HepG2 (cell line): ENCODE data around the gene COPS8. TPM values are rescaled to one million over a fixed set of nuclear protein-coding genes. Genes with fewer than 3 reads are reported as not detected.
A peak's percentile ranks its signal among the peaks of the same experiment; 100 is the strongest.

Source experiments
- ATAC-seq: fragments of 200-7000 bp; cut with Tn5 transposase; 3 replicates; pipeline ENCODE4 v1.9.1; 2020; ENCODE audit warnings: mild to moderate bottlenecking, moderate library complexity
- BruUV-seq: library from RNA; stranded (reverse); fragments of 400-500 nt; replicated peaks from 2 replicates; lab custom pipeline; 2021; lab: Mats Ljungman, UMichigan
- CTCF ChIA-PET: fragments of 300-600 bp; formaldehyde crosslinking; extraction: SDS; loops from one replicate; lab custom pipeline; 2021; ENCODE audit warnings: low total read pairs, inconsistent platforms, low intra/inter-chr PET ratio; lab: Yijun Ruan, JAX
- POLR2A ChIA-PET: fragments of 350-600 bp; sonication (Branson Sonifier 250); formaldehyde crosslinking; loops from one replicate; lab custom pipeline; 2020; ENCODE audit warnings: antibody characterized with exemption, inconsistent platforms; lab: Yijun Ruan, JAX
- DNase-seq: peaks from one replicate; pipeline ENCODE4 v3.0.0-alpha.2; 2015; ENCODE audit warnings: low spot score
- FAIRE-seq: peaks from 3 replicates; lab custom pipeline; 2011; peaks lifted over from hg19 to GRCh38; lab: Jason Lieb, UNC
- H2AFZ ChIP-seq: one replicate; pipeline ENCODE4 v1.6.1; 2011; ENCODE audit warnings: low read length, inconsistent platforms
- H3K27ac ChIP-seq: fragments of 300-600 bp; 3 replicates; pipeline ENCODE4 v1.8.0; 2011; ENCODE audit warnings: mixed run types, mild to moderate bottlenecking, mixed read lengths, low read length, inconsistent platforms; ENCODE audit not compliant: insufficient read depth; ENCODE audit errors: extremely low read length
- H3K27me3 ChIP-seq, 2 experiments: fragments of 200-600 bp in 1 of 2; 2 replicates in 1 of 2; 3 replicates in 1 of 2; pipeline versions ENCODE4 v1.6.0 to v1.8.0; 2011; ENCODE audit warnings: low read length in 2 of 2, mild to moderate bottlenecking in 2 of 2, moderate library complexity in 2 of 2, inconsistent platforms in 1 of 2; ENCODE audit not compliant: insufficient read depth in 2 of 2, control insufficient read depth in 1 of 2
- H3K36me3 ChIP-seq, 2 experiments: fragments of 200-600 bp in 1 of 2; replicated peaks in 1 of 2; 2 replicates in 1 of 2; 3 replicates in 1 of 2; pipeline versions ENCODE4 v1.5.1 to v1.8.0; 2011; ENCODE audit warnings: low read length in 2 of 2, inconsistent platforms in 1 of 2; ENCODE audit not compliant: insufficient read depth in 2 of 2, control insufficient read depth in 1 of 2
- H3K4me1 ChIP-seq: 2 replicates; pipeline ENCODE4 v1.5.1; 2012; ENCODE audit warnings: low read length, inconsistent platforms; ENCODE audit not compliant: insufficient read depth
- H3K4me2 ChIP-seq: 2 replicates; pipeline ENCODE4 v1.6.0; 2011; ENCODE audit warnings: low read depth, low read length, inconsistent platforms
- H3K4me3 ChIP-seq, 3 experiments: fragments of 200-600 bp in 1 of 3; sonication (generic), shearing (Covaris generic) in 1 of 3; replicated peaks in 1 of 3; 2 replicates each; pipeline ENCODE4 v1.5.1; 2011 to 2016; ENCODE audit warnings: low read length in 3 of 3, inconsistent platforms in 2 of 3, low read depth in 2 of 3, mild to moderate bottlenecking in 2 of 3, control low read depth in 1 of 3, mixed read lengths in 1 of 3; ENCODE audit not compliant: insufficient read depth in 1 of 3
- H3K79me2 ChIP-seq: one replicate; pipeline ENCODE4 v1.6.1; 2011; ENCODE audit warnings: low read length, inconsistent platforms; ENCODE audit not compliant: insufficient read depth
- H3K9ac ChIP-seq: 2 replicates; pipeline ENCODE4 v1.6.0; 2011; ENCODE audit warnings: mild to moderate bottlenecking, low read depth, low read length, inconsistent platforms; ENCODE audit not compliant: insufficient read depth
- H3K9me3 ChIP-seq: 2 replicates; pipeline ENCODE4 v1.5.1; 2012; ENCODE audit warnings: mild to moderate bottlenecking, low read length
- H4K20me1 ChIP-seq: 2 replicates; pipeline ENCODE4 v1.6.0; 2011; ENCODE audit warnings: inconsistent platforms, mild to moderate bottlenecking, low read length, moderate library complexity; ENCODE audit not compliant: insufficient read depth
- ATM ChIP-seq: fragments of 450-650 bp; IDR thresholded peaks from 2 replicates; pipeline ENCODE4 v1.7.1; 2017; ENCODE audit warnings: mild to moderate bottlenecking, borderline replicate concordance
- CHCHD3 ChIP-seq: sonication (generic); formaldehyde crosslinking; IDR thresholded peaks from 2 replicates; pipeline ENCODE4 v1.8.0; 2022; ENCODE audit warnings: mild to moderate bottlenecking, missing genetic modification reagents, moderate library complexity
- HNF1B ChIP-seq: sonication (generic); formaldehyde crosslinking; IDR thresholded peaks from 2 replicates; pipeline ENCODE4 v1.5.1; 2020; ENCODE audit warnings: mild to moderate bottlenecking, moderate library complexity, missing genetic modification reagents
- MAFK ChIP-seq, 2 experiments: IDR thresholded peaks in 1 of 2; conservative IDR thresholded peaks in 1 of 2; 2 replicates each; pipeline ENCODE4 v1.6.1; 2011; ENCODE audit warnings: improper control_type of control experiment in 2 of 2, low read length in 2 of 2
- NR2C2 ChIP-seq: sonication (generic); formaldehyde crosslinking; IDR thresholded peaks from 2 replicates; pipeline ENCODE4 v1.4.0; 2020; ENCODE audit warnings: missing genetic modification reagents, mild to moderate bottlenecking, moderate library complexity, borderline replicate concordance
- TCF7 ChIP-seq: sonication (generic); IDR thresholded peaks from 2 replicates; pipeline ENCODE4 v1.6.1; 2016; ENCODE audit warnings: antibody characterized with exemption, low read depth
- TP53 ChIP-seq: sonication (generic); formaldehyde crosslinking; conservative IDR thresholded peaks from 2 replicates; pipeline ENCODE4 v1.4.0; 2020; ENCODE audit warnings: missing genetic modification reagents
- UBTF ChIP-seq: sonication (generic); formaldehyde crosslinking; IDR thresholded peaks from 2 replicates; pipeline ENCODE4 v1.4.0; 2020; ENCODE audit warnings: mild to moderate bottlenecking, missing genetic modification reagents
- ZMYM3 ChIP-seq: sonication (generic); formaldehyde crosslinking; IDR thresholded peaks from 2 replicates; pipeline ENCODE4 v1.5.1; 2020; ENCODE audit warnings: mild to moderate bottlenecking, missing genetic modification reagents
- ZNF382 ChIP-seq: sonication (generic); formaldehyde crosslinking; IDR thresholded peaks from 2 replicates; pipeline ENCODE4 v1.5.0; 2020; ENCODE audit warnings: missing genetic modification reagents, mild to moderate bottlenecking, borderline replicate concordance
- ZNF503 ChIP-seq: sonication (generic); formaldehyde crosslinking; IDR thresholded peaks from 2 replicates; pipeline ENCODE4 v1.4.0; 2020; ENCODE audit warnings: missing genetic modification reagents
- WGBS: methylation state at CpG from one replicate; pipeline ENCODE4 v1.1.6; 2017; ENCODE audit warnings: low lambda C conversion rate; 5-methylcytosine and 5-hydroxymethylcytosine counted together
- in situ Hi-C: cut with HindIII; loops from 2 replicates; pipeline ENCODE4 v1.10.0; 2017; ENCODE audit warnings: low pct_unique_long_range_greater_than_20kb; ENCODE audit not compliant: extremely low pct_ligation_motif_present
- intact Hi-C: fragments of 100-400 bp; cut with micrococcal nuclease; formaldehyde crosslinking; loops from one replicate; pipeline ENCODE4 v1.10.0; 2022; ENCODE audit not compliant: unreplicated experiment
- polyA plus RNA-seq, 8 experiments: library from polyadenylated mRNA; depleted of rRNA in 3 of 8; stranded (reverse) in 7 of 8; unstranded in 1 of 8; fragments of >200 nt; fragmentation: Illumina TruSeq in 4 of 8; extraction: Trizol in 4 of 8; gene quantifications; 2 replicates each; pipeline versions ENCODE4 v1.2.1 to v1.2.3, GENCODE V29; 2011 to 2016; ENCODE audit warnings: low read depth in 4 of 8, missing spikeins in 1 of 8, mixed read lengths in 1 of 8; ENCODE audit not compliant: insufficient read depth in 1 of 8
- total RNA-seq, 5 experiments: library from RNA; depleted of rRNA; stranded (reverse); fragments of >200 nt; fragmentation: Illumina TruSeq; extraction: Trizol; gene quantifications; 2 replicates each; pipeline ENCODE4 v1.2.3, GENCODE V29; 2016; ENCODE audit warnings: low read depth in 1 of 5

COPS8 gene
- total and polyA plus RNA-seq, 2 of the 13 experiments (the other 11 are each of a cell fraction or from before 2014, with no cell fraction given) = 86.3 to 96.6 TPM

GRCh38 chr2:237062585-237062984, 23.1 kb upstream of the COPS8 start (continued):
- TF ChIP-seq ZNF503 (no peak), ATM (no peak), MAFK (conservative IDR thresholded peaks at IDR 0.05 in 1 of 2, IDR thresholded peaks at IDR 0.05 in 1 of 2; ENCODE audit: low read length in 2 of 2) (no peak), TP53 (no peak), TCF7 (no peak)

- Histone ChIP-seq H2AFZ (no peak overlapping the region), H3K4me3 (no peak overlapping the region), H3K4me1 (peaks cover 7% of the 10 kb centered on the region; the same call in 1 of the 2 replicates), H3K9ac (no peak overlapping the region), H3K27me3 (no peaks in the 10 kb centered on the region), H3K79me2 (no peaks in the 10 kb centered on the region), H4K20me1 (no peaks in the 10 kb centered on the region; the same call in 1 of the 2 replicates), H3K4me2 (no peak overlapping the region), H3K9me3 (no peaks in the 10 kb centered on the region), H3K36me3 (no peaks in the 10 kb centered on the region)
- ATAC-seq (no peak), FAIRE-seq (no peak), DNase-seq (no peak)
- POLR2A ChIA-PET = no interaction called here
- intact Hi-C loops (no loop called here), in situ Hi-C loops (no loop called here)
- CTCF ChIA-PET = no interaction called here
- no TSS peak for BruUV-seq
- 85% methylated on average over 20 of the region's 24 CpGs for WGBS
- TF ChIP-seq ZMYM3 (CRISPR knock-in tag) (no peak), UBTF (CRISPR knock-in tag) (no peak), HNF1B (no peak), ZNF382 (CRISPR knock-in tag) (no peak), CHCHD3 (no peak), MAFK (conservative IDR thresholded peaks at IDR 0.05 in 1 of 2, IDR thresholded peaks at IDR 0.05 in 1 of 2; ENCODE audit: low read length in 2 of 2) (peak; percentile 38 to 60; a peak in 3 of 4 replicates), NR2C2 (no peak)
- TF ChIP-seq, all 625 proteins: peak for 1
- H3K27ac ChIP-seq = no peak overlapping the region
These were observed 21.3 kb upstream of the COPS8 start for GRCh38 chr2:237064203-237065070.
